HEK293 (cell line): ENCODE measurements around the gene HTT.

Experiments used
- CTCF ChIA-PET: fragments of 350-600 bp; formaldehyde crosslinking; extraction: SDS; loops from one replicate; lab custom pipeline; 2021; ENCODE audit warnings: antibody characterized with exemption; lab: Yijun Ruan, JAX
- POLR2A ChIA-PET: fragments of 300-600 bp; formaldehyde crosslinking; extraction: SDS; loops from one replicate; lab custom pipeline; 2020; ENCODE audit warnings: antibody characterized with exemption, inconsistent platforms; lab: Yijun Ruan, JAX
- H3K27ac ChIP-seq: fragments of 200-500 bp; sonication (Bioruptor generic); 2 replicates; pipeline ENCODE4 v1.5.1; 2014; ENCODE audit warnings: low read depth, low read length, control low read depth, inconsistent platforms; ENCODE audit errors: extremely low read depth
- H3K36me3 ChIP-seq, 2 experiments: fragments of 200-500 bp in 1 of 2; sonication (Bioruptor generic) in 1 of 2; 1 replicate in 1 of 2; 2 replicates in 1 of 2; pipeline ENCODE4 v1.5.1; 2014 to 2017; ENCODE audit warnings: inconsistent platforms in 2 of 2, low read length in 2 of 2; ENCODE audit not compliant: control insufficient read depth in 2 of 2, insufficient read depth in 1 of 2
- H3K4me1 ChIP-seq: fragments of 200-500 bp; sonication (Bioruptor generic); 2 replicates; pipeline ENCODE4 v1.5.1; 2014; ENCODE audit warnings: mild to moderate bottlenecking, low read length, inconsistent platforms; ENCODE audit not compliant: control insufficient read depth, insufficient read depth
- H3K4me3 ChIP-seq: 2 replicates; pipeline ENCODE4 v1.5.1; 2011; ENCODE audit warnings: low read depth, mild to moderate bottlenecking, control low read depth, low read length, moderate library complexity
- H3K9me3 ChIP-seq: fragments of 200-500 bp; sonication (Bioruptor generic); 2 replicates; pipeline ENCODE4 v1.5.1; 2014; ENCODE audit warnings: low read depth, low read length, inconsistent platforms; ENCODE audit not compliant: control insufficient read depth, insufficient read depth
- EGR2 ChIP-seq: fragments of 450-650 bp; formaldehyde crosslinking; IDR thresholded peaks from 2 replicates; pipeline ENCODE4 v1.5.1; 2016; ENCODE audit warnings: low read depth, missing biosample characterization, missing genetic modification characterization
- PBX3 ChIP-seq: sonication (generic); formaldehyde crosslinking; IDR thresholded peaks from 2 replicates; pipeline ENCODE4 v1.8.1; 2022; ENCODE audit warnings: mild to moderate bottlenecking, moderate library complexity, missing genetic modification reagents
- PRDM4 ChIP-seq: fragments of 450-650 bp; formaldehyde crosslinking; IDR thresholded peaks from 2 replicates; pipeline ENCODE4 v1.5.1; 2017; ENCODE audit warnings: missing biosample characterization, missing genetic modification characterization
- SP2 ChIP-seq: fragments of 450-650 bp; formaldehyde crosslinking; IDR thresholded peaks from 2 replicates; pipeline ENCODE4 v1.5.1; 2016; ENCODE audit warnings: missing biosample characterization, missing genetic modification characterization
- ZFHX2 ChIP-seq: fragments of 450-650 bp; formaldehyde crosslinking; conservative IDR thresholded peaks from 2 replicates; pipeline ENCODE4 v1.5.1; 2016; ENCODE audit warnings: missing biosample characterization, missing genetic modification characterization
- ZNF18 ChIP-seq: fragments of 450-650 bp; formaldehyde crosslinking; IDR thresholded peaks from 2 replicates; pipeline ENCODE4 v1.5.1; 2016; ENCODE audit warnings: missing biosample characterization, missing genetic modification characterization
- ZNF449 ChIP-seq: fragments of 450-650 bp; formaldehyde crosslinking; IDR thresholded peaks from 2 replicates; pipeline ENCODE4 v1.5.1; 2017; ENCODE audit warnings: missing biosample characterization, mild to moderate bottlenecking, missing genetic modification characterization, moderate library complexity
- ZNF561 ChIP-seq: fragments of 450-650 bp; IDR thresholded peaks from 2 replicates; pipeline ENCODE4 v1.5.1; 2018; ENCODE audit warnings: missing biosample characterization, missing genetic modification characterization, borderline replicate concordance
- ZNF677 ChIP-seq: fragments of 450-650 bp; IDR thresholded peaks from 2 replicates; pipeline ENCODE4 v1.5.0; 2018; ENCODE audit warnings: missing biosample characterization, mild to moderate bottlenecking, missing genetic modification characterization, moderate library complexity
- ZNF830 ChIP-seq: fragments of 450-650 bp; IDR thresholded peaks from 2 replicates; pipeline ENCODE4 v1.5.0; 2018; ENCODE audit warnings: missing biosample characterization, missing genetic modification characterization, low read depth, mild to moderate bottlenecking, moderate library complexity
- ZSCAN4 ChIP-seq: fragments of 450-650 bp; formaldehyde crosslinking; IDR thresholded peaks from 2 replicates; pipeline ENCODE4 v1.5.1; 2017; ENCODE audit warnings: missing biosample characterization, missing genetic modification characterization

Gene HTT

GRCh38 chr4:3228881-3229280 lies 154.4 kb downstream of the HTT start:
- TF ChIP-seq ZFHX2 (peak; percentile 46), SP2 (no peak), EGR2 (tag by site-specific recombination) (peak; percentile 45)
- Histone ChIP-seq H3K4me1 (no peaks in the 10 kb centered on the region), H3K27ac (no peak overlapping the region), H3K36me3 (peaks cover 10 to 94% of the 10 kb centered on the region in 2 experiments; a peak in 2 of 3 replicates), H3K4me3 (no peak overlapping the region), H3K9me3 (no peaks in the 10 kb centered on the region)
- ChIA-PET CTCF (no interaction called here), POLR2A (no interaction called here)

GRCh38 chr4:3229328-3229727 lies 154.8 kb downstream of the HTT start:
- Histone ChIP-seq H3K9me3 (no peaks in the 10 kb centered on the region), H3K36me3 (peaks cover 10 to 94% of the 10 kb centered on the region in 2 experiments; a peak in 2 of 3 replicates), H3K27ac (no peak overlapping the region), H3K4me1 (no peaks in the 10 kb centered on the region), H3K4me3 (no peak overlapping the region)
- peak; percentile 23; the same call in 1 of the 2 replicates for TF ChIP-seq ZNF18
- TF ChIP-seq ZSCAN4 (tag by site-specific recombination) = peak; percentile 32
- no peak for TF ChIP-seq PBX3 (CRISPR knock-in tag)
- TF ChIP-seq ZNF830 (tag by site-specific recombination) = no peak
- CTCF ChIA-PET = no interaction called here
- POLR2A ChIA-PET = no interaction called here

- ChIA-PET CTCF (no interaction called here), POLR2A (no interaction called here)
- Histone ChIP-seq H3K4me3 (no peak overlapping the region), H3K27ac (no peak overlapping the region), H3K9me3 (no peaks in the 10 kb centered on the region), H3K4me1 (no peaks in the 10 kb centered on the region), H3K36me3 (peaks cover 10 to 94% of the 10 kb centered on the region in 2 experiments; a peak in 2 of 3 replicates)
- TF ChIP-seq PRDM4 (tag by site-specific recombination) (no peak), ZNF677 (tag by site-specific recombination) (no peak), ZNF561 (tag by site-specific recombination) (no peak), ZNF449 (tag by site-specific recombination) (no peak)
Observed at GRCh38 chr4:3229964-3230363, 155.5 kb downstream of the HTT start.
